Endothelial cell of umbilical vein (primary cell): ENCODE data around the gene NCBP1. TPM values are rescaled to one million over a fixed set of nuclear protein-coding genes. Genes with fewer than 3 reads are reported as not detected.

Experiments used
- BruUV-seq: library from RNA; stranded (reverse); fragments of 400-500 nt; replicated peaks from 2 replicates; lab custom pipeline; 2021; lab: Mats Ljungman, UMichigan
- CTCF ChIA-PET: fragments of 300-600, 350-600 bp; sonication (Branson Sonifier 250); formaldehyde crosslinking; loops from one replicate; lab custom pipeline; 2021; ENCODE audit warnings: antibody characterized with exemption, inconsistent platforms; lab: Charles Lee
- POLR2A ChIA-PET: fragments of 300-600, 350-600 bp; sonication (Branson Sonifier 250); formaldehyde crosslinking; loops from one replicate; lab custom pipeline; 2021; ENCODE audit warnings: antibody characterized with exemption, inconsistent platforms; lab: Charles Lee
- DNase-seq: peaks from one replicate; pipeline ENCODE4 v3.0.0-alpha.2; 2011; ENCODE audit warnings: low read depth, low spot score
- FAIRE-seq: peaks from 2 replicates; lab custom pipeline; 2011; peaks lifted over from hg19 to GRCh38; lab: Jason Lieb, UNC
- H2AFZ ChIP-seq: 2 replicates; pipeline ENCODE4 v1.6.0; 2012; ENCODE audit warnings: low read depth, low read length, control low read depth, inconsistent platforms
- H3K27ac ChIP-seq: 2 replicates; pipeline ENCODE4 v1.5.1; 2011; ENCODE audit warnings: low read depth, mild to moderate bottlenecking, control low read depth, low read length, moderate library complexity; ENCODE audit not compliant: insufficient read depth
- H3K27me3 ChIP-seq, 2 experiments: 2 replicates each; pipeline versions ENCODE4 v1.6.0 to v1.6.1; 2011; ENCODE audit warnings: low read length in 2 of 2, mixed read lengths in 1 of 2; ENCODE audit not compliant: control insufficient read depth in 2 of 2, insufficient read depth in 2 of 2
- H3K36me3 ChIP-seq, 2 experiments: 2 replicates in 1 of 2; 3 replicates in 1 of 2; pipeline ENCODE4 v1.5.1; 2011; ENCODE audit warnings: low read length in 2 of 2, mild to moderate bottlenecking in 1 of 2, moderate library complexity in 1 of 2; ENCODE audit not compliant: control insufficient read depth in 2 of 2, insufficient read depth in 2 of 2; ENCODE audit errors: extremely low read depth in 1 of 2
- H3K4me1 ChIP-seq: 3 replicates; pipeline ENCODE4 v1.5.1; 2011; ENCODE audit warnings: mild to moderate bottlenecking, low read length; ENCODE audit not compliant: control insufficient read depth, insufficient read depth; ENCODE audit errors: extremely low read depth
- H3K4me2 ChIP-seq: 2 replicates; pipeline ENCODE4 v1.6.1; 2011; ENCODE audit warnings: low read length, control low read depth, mixed read lengths; ENCODE audit not compliant: insufficient read depth
- H3K4me3 ChIP-seq, 3 experiments: fragments of 200-600 bp in 1 of 3; sonication (generic), shearing (Covaris generic) in 1 of 3; replicated peaks in 1 of 3; 2 replicates each; pipeline ENCODE4 v1.5.1; 2011 to 2016; ENCODE audit warnings: control low read depth in 3 of 3, low read length in 3 of 3, mild to moderate bottlenecking in 2 of 3, inconsistent platforms in 1 of 3, low read depth in 1 of 3, moderate library complexity in 1 of 3; ENCODE audit not compliant: insufficient read depth in 1 of 3
- H3K79me2 ChIP-seq: 2 replicates; pipeline ENCODE4 v1.6.0; 2012; ENCODE audit warnings: low read length, inconsistent platforms; ENCODE audit not compliant: control insufficient read depth, insufficient read depth
- H3K9ac ChIP-seq: replicated peaks from 2 replicates; pipeline ENCODE3; 2011; ENCODE audit warnings: low read length, control low read depth; ENCODE audit not compliant: insufficient read depth; ENCODE audit errors: extremely low read depth
- H3K9me1 ChIP-seq: replicated peaks from 3 replicates; pipeline ENCODE4 v1.6.0; 2011; ENCODE audit warnings: mild to moderate bottlenecking, low read length; ENCODE audit not compliant: control insufficient read depth, insufficient read depth; ENCODE audit errors: extremely low read depth
- H3K9me3 ChIP-seq: replicated peaks from 2 replicates; pipeline ENCODE4 v1.5.1; 2012; ENCODE audit warnings: low read length, inconsistent platforms; ENCODE audit not compliant: control insufficient read depth, insufficient read depth
- H4K20me1 ChIP-seq: replicated peaks from 2 replicates; pipeline ENCODE3; 2011; ENCODE audit warnings: mild to moderate bottlenecking, low read length; ENCODE audit not compliant: control insufficient read depth, insufficient read depth; ENCODE audit errors: extremely low read depth
- EZH2 ChIP-seq: IDR thresholded peaks from 2 replicates; pipeline ENCODE4 v1.6.1; 2012; ENCODE audit warnings: borderline replicate concordance, low read depth, mild to moderate bottlenecking, moderate library complexity, low read length, inconsistent platforms; ENCODE audit not compliant: severe bottlenecking
- FOS ChIP-seq: IDR thresholded peaks from 2 replicates; pipeline ENCODE4 v1.6.1; 2011; ENCODE audit warnings: mild to moderate bottlenecking, low read length, moderate library complexity, borderline replicate concordance; ENCODE audit not compliant: insufficient read depth
- GATA2 ChIP-seq: IDR thresholded peaks from 2 replicates; pipeline ENCODE4 v1.7.0; 2011; ENCODE audit warnings: low read depth, mild to moderate bottlenecking, moderate library complexity, mixed read lengths, low read length; ENCODE audit not compliant: insufficient read length, insufficient read depth
- JUN ChIP-seq: IDR thresholded peaks from 2 replicates; pipeline ENCODE4 v1.6.1; 2011; ENCODE audit warnings: borderline replicate concordance, low read depth; ENCODE audit not compliant: insufficient read length, insufficient read depth
- MYC ChIP-seq: IDR thresholded peaks from one replicate; pipeline ENCODE4 v1.6.1; 2011; ENCODE audit warnings: mild to moderate bottlenecking, low read depth, low read length
- POLR2A ChIP-seq: IDR thresholded peaks from 2 replicates; pipeline ENCODE4 v1.6.1; 2012; ENCODE audit warnings: low read depth, mild to moderate bottlenecking, control low read depth, low read length
- POLR2AphosphoS5 ChIP-seq: IDR thresholded peaks from 2 replicates; pipeline ENCODE4 v1.6.1; 2012; ENCODE audit warnings: low read depth, mild to moderate bottlenecking, control low read depth, low read length, moderate library complexity; ENCODE audit not compliant: insufficient read depth
- dilution Hi-C: fragments of 300-500 bp; cut with MboI; formaldehyde crosslinking; loops from one replicate; pipeline ENCODE4 v1.15.0; 2019; ENCODE audit warnings: low sequenced_read_pairs; ENCODE audit not compliant: extremely low pct_ligation_motif_present
- intact Hi-C: fragments of 100-400 bp; cut with micrococcal nuclease; formaldehyde crosslinking; loops from one replicate; pipeline ENCODE4 v1.10.0; 2022
- polyA plus RNA-seq, 4 experiments: library from polyadenylated mRNA; depleted of rRNA in 3 of 4; stranded (reverse) in 3 of 4; unstranded in 1 of 4; fragments of >200 nt; gene quantifications; 2 replicates each; pipeline versions ENCODE4 v1.2.1 to v1.2.3, GENCODE V29; 2011 to 2012; ENCODE audit warnings: missing spikeins in 1 of 4
- total RNA-seq: library from RNA; stranded (reverse); gene quantifications from 2 replicates; pipeline ENCODE4 v1.2.3, GENCODE V29; 2021
- TF ChIP-seq, protein P1 (sequence below), 2 donors: IDR thresholded peaks; 1 replicate in 1 of 2; 2 replicates in 1 of 2; pipeline ENCODE4 v1.5.1; 2011; ENCODE audit warnings: low read length in 2 of 2, mild to moderate bottlenecking in 2 of 2, moderate library complexity in 2 of 2, control low read depth in 1 of 2, inconsistent platforms in 1 of 2, low read depth in 1 of 2; ENCODE audit not compliant: insufficient read depth in 1 of 2; ENCODE audit errors: extremely low read depth in 1 of 2
- TF ChIP-seq, protein P2 (sequence below): IDR thresholded peaks from 2 replicates; pipeline ENCODE4 v1.6.1; 2011; ENCODE audit not compliant: insufficient read depth, insufficient read length

Gene NCBP1
- total and polyA plus RNA-seq, 2 donors (not counting 3 experiments of a cell fraction or from before 2014, with no cell fraction given), result 10.9 to 45.3 TPM

DNA sequence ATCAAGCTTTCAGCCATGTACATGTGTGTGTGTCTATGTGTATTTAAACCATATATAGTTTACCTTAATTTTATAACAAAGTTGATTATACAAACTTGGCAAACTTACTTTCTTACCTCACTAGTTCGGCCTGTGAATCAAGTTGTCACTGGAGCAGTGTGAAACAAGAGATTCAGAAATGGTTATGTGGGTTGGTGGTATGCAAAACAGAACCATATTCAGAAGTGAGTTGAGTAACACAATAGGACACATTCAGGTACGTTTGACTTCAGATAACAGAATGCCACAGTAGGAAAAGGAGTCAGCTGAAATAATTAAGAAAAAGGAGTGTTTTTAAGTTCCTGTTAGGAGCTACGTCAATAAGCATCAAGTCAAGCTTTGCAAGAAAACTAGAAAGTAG, 42.0 kb downstream of the NCBP1 start:
- Histone ChIP-seq H3K4me2 (no peak overlapping the region), H3K9ac (no peak overlapping the region), H3K4me1 (no peaks in the 10 kb centered on the region), H3K4me3 (no peak overlapping the region), H3K9me1 (no peaks in the 10 kb centered on the region), H4K20me1 (peaks cover 3% of the 10 kb centered on the region), H2AFZ (no peak overlapping the region), H3K36me3 (peaks cover 12 to 46% of the 10 kb centered on the region in 2 experiments), H3K9me3 (no peaks in the 10 kb centered on the region), H3K27ac (no peak overlapping the region), H3K79me2 (peaks cover 2% of the 10 kb centered on the region), H3K27me3 (no peaks in the 10 kb centered on the region)
- CTCF ChIA-PET, result interaction anchor here (1.1 to 1.3 kb wide), 2 partner anchors 206 to 225 kb away, joined by 3 to 4 read pairs; no protein-coding TSS in a partner anchor
- DNase-seq (no peak), FAIRE-seq (no peak)
- intact Hi-C loops (no loop called here), dilution Hi-C loops (no loop called here)
- TF ChIP-seq MYC (no peak), POLR2A (no peak), FOS (no peak), EZH2 (no peak), GATA2 (no peak), POLR2AphosphoS5 (no peak), JUN (no peak)
- TF ChIP-seq, protein P1, sequence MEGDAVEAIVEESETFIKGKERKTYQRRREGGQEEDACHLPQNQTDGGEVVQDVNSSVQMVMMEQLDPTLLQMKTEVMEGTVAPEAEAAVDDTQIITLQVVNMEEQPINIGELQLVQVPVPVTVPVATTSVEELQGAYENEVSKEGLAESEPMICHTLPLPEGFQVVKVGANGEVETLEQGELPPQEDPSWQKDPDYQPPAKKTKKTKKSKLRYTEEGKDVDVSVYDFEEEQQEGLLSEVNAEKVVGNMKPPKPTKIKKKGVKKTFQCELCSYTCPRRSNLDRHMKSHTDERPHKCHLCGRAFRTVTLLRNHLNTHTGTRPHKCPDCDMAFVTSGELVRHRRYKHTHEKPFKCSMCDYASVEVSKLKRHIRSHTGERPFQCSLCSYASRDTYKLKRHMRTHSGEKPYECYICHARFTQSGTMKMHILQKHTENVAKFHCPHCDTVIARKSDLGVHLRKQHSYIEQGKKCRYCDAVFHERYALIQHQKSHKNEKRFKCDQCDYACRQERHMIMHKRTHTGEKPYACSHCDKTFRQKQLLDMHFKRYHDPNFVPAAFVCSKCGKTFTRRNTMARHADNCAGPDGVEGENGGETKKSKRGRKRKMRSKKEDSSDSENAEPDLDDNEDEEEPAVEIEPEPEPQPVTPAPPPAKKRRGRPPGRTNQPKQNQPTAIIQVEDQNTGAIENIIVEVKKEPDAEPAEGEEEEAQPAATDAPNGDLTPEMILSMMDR (IDR thresholded peaks at IDR 0.05; ENCODE audit: extremely low read depth in 1 of 2, insufficient read depth in 1 of 2, low read depth in 1 of 2, low read length in 2 of 2), result no peak
- TF ChIP-seq, protein P2, sequence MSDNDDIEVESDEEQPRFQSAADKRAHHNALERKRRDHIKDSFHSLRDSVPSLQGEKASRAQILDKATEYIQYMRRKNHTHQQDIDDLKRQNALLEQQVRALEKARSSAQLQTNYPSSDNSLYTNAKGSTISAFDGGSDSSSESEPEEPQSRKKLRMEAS, result no peak
- POLR2A ChIA-PET, result no interaction called here
- no TSS peak for BruUV-seq
